ENCODE measurements around the gene PAQR5.

The PAQR5 gene

DNA sequence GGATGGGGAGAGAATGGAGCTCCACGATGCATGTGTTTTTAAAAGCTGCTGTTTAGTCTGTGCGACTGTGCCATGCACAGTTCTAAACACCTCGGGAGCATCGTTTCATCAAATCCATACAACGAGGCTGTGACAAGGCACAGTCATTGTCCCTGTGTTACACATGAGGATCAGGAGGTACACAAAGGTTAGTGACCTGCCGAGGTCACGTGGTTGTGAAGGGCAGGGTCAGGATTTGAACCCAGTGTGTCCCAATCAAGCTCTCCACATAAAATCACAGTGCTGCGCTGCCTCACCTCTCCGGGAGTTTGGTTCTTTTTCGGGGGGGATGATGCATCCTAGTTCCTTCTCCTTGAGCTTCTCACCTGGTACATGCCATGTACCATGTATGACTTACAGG, 96.7 kb downstream of the PAQR5 start:
- Histone ChIP-seq H4K8ac (ENCODE audit: low read length) (no peak overlapping the region), H3K9me3 (ENCODE audit: control insufficient read depth, low read length) (no peaks in the 10 kb centered on the region), H3K27ac (ENCODE audit: low read length, poor library complexity, severe bottlenecking) (no peak overlapping the region), H2AK5ac (ENCODE audit: low read length, severe bottlenecking) (no peak overlapping the region), H2BK12ac (ENCODE audit: low read length in 2 of 2) (no peak overlapping the region), H3K9ac (ENCODE audit: low read length) (no peak overlapping the region), H2BK5ac (ENCODE audit: low read depth, low read length, poor library complexity, severe bottlenecking) (no peak overlapping the region), H2AFZ (ENCODE audit: low read depth, low read length) (no peak overlapping the region), H3K27me3 (ENCODE audit: control insufficient read depth in 1 of 2, insufficient read depth in 1 of 2, low read length in 2 of 2) (no peaks in the 10 kb centered on the region), H2BK120ac (ENCODE audit: low read depth, low read length) (no peak overlapping the region), H3K4ac (ENCODE audit: low read depth in 1 of 2, low read length in 2 of 2) (no peak overlapping the region), H2BK15ac (ENCODE audit: low read depth, poor library complexity, severe bottlenecking) (no peak overlapping the region), H3K4me1 (ENCODE audit: control insufficient read depth, insufficient read depth, low read depth, low read length) (peaks cover 15% of the 10 kb centered on the region), H3K36me3 (ENCODE audit: control insufficient read depth in 1 of 2, insufficient read depth in 2 of 2, low read depth in 1 of 2, low read length in 2 of 2) (peaks cover 0 to 3% of the 10 kb centered on the region in 2 experiments), H3K4me2 (ENCODE audit: low read length, poor library complexity, severe bottlenecking) (no peak overlapping the region), H3K23ac (ENCODE audit: low read length in 2 of 2) (no peak overlapping the region), H3K18ac (ENCODE audit: low read depth in 1 of 2, low read length in 2 of 2) (no peak overlapping the region), H4K91ac (ENCODE audit: low read length) (no peak overlapping the region), H3K79me1 (replicated peaks; ENCODE audit: low read length, poor library complexity, severe bottlenecking) (no peaks in the 10 kb centered on the region), H3K14ac (ENCODE audit: low read length in 2 of 2) (no peak overlapping the region), H3K4me3 (ENCODE audit: insufficient read depth in 1 of 2, low read depth in 1 of 2, low read length in 2 of 2) (no peak overlapping the region)
- 94% methylated on average over 9 of the region's 10 CpGs for WGBS
- DNase-seq, result no peak

GRCh38 chr15:69395991-69396390, 97.3 kb downstream of the PAQR5 start:
- H3K27ac ChIP-seq (ENCODE audit: low read length, poor library complexity, severe bottlenecking), result no peak overlapping the region
- no peak overlapping the region for H2BK5ac ChIP-seq (ENCODE audit: low read depth, low read length, poor library complexity, severe bottlenecking)
- no peak overlapping the region for H2AFZ ChIP-seq (ENCODE audit: low read depth, low read length)
- no peak overlapping the region for H4K8ac ChIP-seq (ENCODE audit: low read length)
- DNase-seq, result no peak
- H3K4me1 ChIP-seq (ENCODE audit: control insufficient read depth, insufficient read depth, low read depth, low read length), result peaks cover 15% of the 10 kb centered on the region
- no peaks in the 10 kb centered on the region for H3K79me1 ChIP-seq (replicated peaks; ENCODE audit: low read length, poor library complexity, severe bottlenecking)
- no peak overlapping the region for H3K14ac ChIP-seq (ENCODE audit: low read length in 2 of 2)
- H3K9ac ChIP-seq (ENCODE audit: low read length), result no peak overlapping the region
- H3K27me3 ChIP-seq (ENCODE audit: control insufficient read depth in 1 of 2, insufficient read depth in 1 of 2, low read length in 2 of 2), result no peaks in the 10 kb centered on the region
- H3K36me3 ChIP-seq (ENCODE audit: control insufficient read depth in 1 of 2, insufficient read depth in 2 of 2, low read depth in 1 of 2, low read length in 2 of 2), result peaks cover 0 to 3% of the 10 kb centered on the region in 2 experiments
- H2AK5ac ChIP-seq (ENCODE audit: low read length, severe bottlenecking), result no peak overlapping the region
- no peak overlapping the region for H3K4ac ChIP-seq (ENCODE audit: low read depth in 1 of 2, low read length in 2 of 2)
- no peak overlapping the region for H2BK120ac ChIP-seq (ENCODE audit: low read depth, low read length)
- no peak overlapping the region for H3K23ac ChIP-seq (ENCODE audit: low read length in 2 of 2)
- H2BK12ac ChIP-seq (ENCODE audit: low read length in 2 of 2), result no peak overlapping the region
- H4K91ac ChIP-seq (ENCODE audit: low read length), result peak overlapping the region; percentile 9
- 96% methylated on average over 5 of the region's 5 CpGs for WGBS
- H3K18ac ChIP-seq (ENCODE audit: low read depth in 1 of 2, low read length in 2 of 2), result no peak overlapping the region
- no peak overlapping the region for H3K4me3 ChIP-seq (ENCODE audit: insufficient read depth in 1 of 2, low read depth in 1 of 2, low read length in 2 of 2)
- no peak overlapping the region for H3K4me2 ChIP-seq (ENCODE audit: low read length, poor library complexity, severe bottlenecking)
- H2BK15ac ChIP-seq (ENCODE audit: low read depth, poor library complexity, severe bottlenecking), result no peak overlapping the region
- no peaks in the 10 kb centered on the region for H3K9me3 ChIP-seq (ENCODE audit: control insufficient read depth, low read length)

DNA sequence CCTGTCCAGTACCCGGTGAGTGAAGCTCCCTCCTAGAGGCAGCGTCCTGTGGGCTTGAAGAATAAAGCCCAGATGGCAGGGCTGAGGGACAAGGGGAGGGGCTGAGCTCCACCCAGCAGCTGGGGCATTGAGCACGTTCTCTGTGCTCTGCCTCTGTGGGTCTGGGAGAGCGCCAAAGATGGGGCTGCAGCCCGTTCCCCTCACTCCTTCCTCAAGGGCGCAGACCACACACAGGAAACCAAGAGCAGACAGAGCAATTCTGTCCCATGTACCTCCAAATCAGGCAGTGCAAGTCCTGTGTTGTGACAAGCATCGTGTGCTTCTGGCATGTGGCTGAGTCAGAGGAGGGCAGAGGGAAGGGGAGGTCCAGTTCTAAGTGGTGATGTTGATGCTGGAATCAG, 99.8 kb downstream of the PAQR5 start:
- no peaks in the 10 kb centered on the region for H3K9me3 ChIP-seq (ENCODE audit: control insufficient read depth, low read length)
- H4K91ac ChIP-seq (ENCODE audit: low read length), result no peak overlapping the region
- H2BK12ac ChIP-seq (ENCODE audit: low read length in 2 of 2), result no peak overlapping the region
- peaks cover 11% of the 10 kb centered on the region for H3K4me1 ChIP-seq (ENCODE audit: control insufficient read depth, insufficient read depth, low read depth, low read length)
- H3K23ac ChIP-seq (ENCODE audit: low read length in 2 of 2), result no peak overlapping the region
- peak overlapping the region in 1 of 2 experiments; percentile 5 for H3K18ac ChIP-seq (ENCODE audit: low read depth in 1 of 2, low read length in 2 of 2)
- H2AFZ ChIP-seq (ENCODE audit: low read depth, low read length), result no peak overlapping the region
- no peak overlapping the region for H2BK120ac ChIP-seq (ENCODE audit: low read depth, low read length)
- H3K4me2 ChIP-seq (ENCODE audit: low read length, poor library complexity, severe bottlenecking), result no peak overlapping the region
- no peak overlapping the region for H2BK15ac ChIP-seq (ENCODE audit: low read depth, poor library complexity, severe bottlenecking)
- peak; percentile 40 for DNase-seq
- no peak overlapping the region for H3K9ac ChIP-seq (ENCODE audit: low read length)
- peaks cover 0 to 3% of the 10 kb centered on the region in 2 experiments for H3K36me3 ChIP-seq (ENCODE audit: control insufficient read depth in 1 of 2, insufficient read depth in 2 of 2, low read depth in 1 of 2, low read length in 2 of 2)
- no peak overlapping the region for H3K4me3 ChIP-seq (ENCODE audit: insufficient read depth in 1 of 2, low read depth in 1 of 2, low read length in 2 of 2)
- H3K14ac ChIP-seq (ENCODE audit: low read length in 2 of 2), result no peak overlapping the region
- 52% methylated on average over 6 of the region's 7 CpGs for WGBS
- no peak overlapping the region for H2BK5ac ChIP-seq (ENCODE audit: low read depth, low read length, poor library complexity, severe bottlenecking)
- H3K79me1 ChIP-seq (replicated peaks; ENCODE audit: low read length, poor library complexity, severe bottlenecking), result peaks cover 4% of the 10 kb centered on the region
- no peak overlapping the region for H2AK5ac ChIP-seq (ENCODE audit: low read length, severe bottlenecking)
- no peaks in the 10 kb centered on the region for H3K27me3 ChIP-seq (ENCODE audit: control insufficient read depth in 1 of 2, insufficient read depth in 1 of 2, low read length in 2 of 2)
- no peak overlapping the region for H3K27ac ChIP-seq (ENCODE audit: low read length, poor library complexity, severe bottlenecking)
- H3K4ac ChIP-seq (ENCODE audit: low read depth in 1 of 2, low read length in 2 of 2), result no peak overlapping the region
- no peak overlapping the region for H4K8ac ChIP-seq (ENCODE audit: low read length)

- no peak for DNase-seq
- no peaks in the 10 kb centered on the region for H3K9me3 ChIP-seq (ENCODE audit: control insufficient read depth, low read length)
Measured at GRCh38 chr15:69400850-69401249, 102.1 kb downstream of the PAQR5 start.

More at GRCh38 chr15:69400850-69401249, 102.1 kb downstream of the PAQR5 start:
- Histone ChIP-seq H2BK5ac (ENCODE audit: low read depth, low read length, poor library complexity, severe bottlenecking) (no peak overlapping the region), H2BK12ac (ENCODE audit: low read length in 2 of 2) (no peak overlapping the region), H3K14ac (ENCODE audit: low read length in 2 of 2) (no peak overlapping the region), H4K91ac (ENCODE audit: low read length) (no peak overlapping the region), H3K9ac (ENCODE audit: low read length) (no peak overlapping the region), H3K4me3 (ENCODE audit: insufficient read depth in 1 of 2, low read depth in 1 of 2, low read length in 2 of 2) (no peak overlapping the region), H3K36me3 (ENCODE audit: control insufficient read depth in 1 of 2, insufficient read depth in 2 of 2, low read depth in 1 of 2, low read length in 2 of 2) (peaks cover 0 to 3% of the 10 kb centered on the region in 2 experiments), H3K4me1 (ENCODE audit: control insufficient read depth, insufficient read depth, low read depth, low read length) (peaks cover 3% of the 10 kb centered on the region), H2AK5ac (ENCODE audit: low read length, severe bottlenecking) (no peak overlapping the region), H3K18ac (ENCODE audit: low read depth in 1 of 2, low read length in 2 of 2) (no peak overlapping the region), H4K8ac (ENCODE audit: low read length) (no peak overlapping the region), H3K27me3 (ENCODE audit: control insufficient read depth in 1 of 2, insufficient read depth in 1 of 2, low read length in 2 of 2) (no peaks in the 10 kb centered on the region), H3K4me2 (ENCODE audit: low read length, poor library complexity, severe bottlenecking) (no peak overlapping the region), H2BK15ac (ENCODE audit: low read depth, poor library complexity, severe bottlenecking) (no peak overlapping the region), H2BK120ac (ENCODE audit: low read depth, low read length) (no peak overlapping the region), H3K4ac (ENCODE audit: low read depth in 1 of 2, low read length in 2 of 2) (no peak overlapping the region), H3K79me1 (replicated peaks; ENCODE audit: low read length, poor library complexity, severe bottlenecking) (peaks cover 7% of the 10 kb centered on the region), H3K27ac (ENCODE audit: low read length, poor library complexity, severe bottlenecking) (no peak overlapping the region), H2AFZ (ENCODE audit: low read depth, low read length) (no peak overlapping the region), H3K23ac (ENCODE audit: low read length in 2 of 2) (no peak overlapping the region)
- WGBS, result 74% methylated on average over 4 of the region's 6 CpGs
